Measurements from ENCODE around the gene STX7.
A peak's percentile ranks its signal among the peaks of the same experiment; 100 is the strongest.
"Not testable (repeated sequence)": the region's sequence is repeated elsewhere in the genome, so short reads cannot be mapped to it uniquely, and the experiment has no call there.

Gene STX7, protein sequence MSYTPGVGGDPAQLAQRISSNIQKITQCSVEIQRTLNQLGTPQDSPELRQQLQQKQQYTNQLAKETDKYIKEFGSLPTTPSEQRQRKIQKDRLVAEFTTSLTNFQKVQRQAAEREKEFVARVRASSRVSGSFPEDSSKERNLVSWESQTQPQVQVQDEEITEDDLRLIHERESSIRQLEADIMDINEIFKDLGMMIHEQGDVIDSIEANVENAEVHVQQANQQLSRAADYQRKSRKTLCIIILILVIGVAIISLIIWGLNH

DNA sequence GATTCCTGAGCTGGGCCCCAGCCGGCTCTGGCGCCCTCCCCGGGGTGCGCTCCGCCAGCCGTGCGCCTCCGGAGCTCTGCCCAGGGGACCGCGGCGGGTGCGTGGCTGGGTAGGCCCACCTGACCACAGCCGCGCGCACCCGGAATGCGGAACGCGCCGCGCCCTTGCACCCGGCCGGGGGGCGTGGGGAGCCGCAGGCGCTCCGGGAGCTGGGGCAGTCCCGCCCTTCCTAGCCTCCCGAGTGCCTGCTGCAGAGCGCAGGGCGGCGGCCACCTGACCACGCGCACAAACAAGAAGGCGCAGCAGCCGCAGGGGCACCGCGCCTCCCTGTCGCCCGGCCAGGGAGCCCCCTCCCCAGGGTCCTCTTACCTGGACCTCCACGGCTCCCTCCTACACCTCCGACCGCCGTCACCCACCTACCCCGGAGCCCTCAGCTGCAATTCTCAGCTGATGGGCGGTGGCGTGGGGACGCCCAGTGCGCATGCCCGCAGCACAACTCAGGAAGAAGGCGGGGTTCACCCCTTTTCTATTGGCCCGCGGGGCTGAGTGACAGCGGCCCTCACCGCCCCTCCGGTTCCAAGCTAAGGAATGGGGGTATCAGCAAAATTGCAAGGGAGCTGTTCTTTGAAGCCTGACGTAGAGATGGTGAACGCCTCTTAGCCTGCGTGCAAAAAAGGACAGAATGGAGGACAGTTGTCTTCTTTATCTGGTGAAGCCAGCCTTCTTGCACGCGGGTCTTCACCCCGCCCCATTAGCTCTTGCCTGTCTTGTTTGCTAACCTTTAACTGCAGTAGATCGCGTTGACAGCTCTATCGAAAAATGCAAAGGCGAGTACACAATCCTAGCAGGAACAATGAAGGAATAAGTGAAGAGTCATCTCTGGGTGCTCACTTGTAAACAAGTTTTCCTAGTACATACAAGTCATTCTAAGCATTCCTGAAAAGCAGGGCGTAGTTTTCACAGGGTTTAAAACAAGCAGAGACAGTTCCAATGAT, at the start of gene STX7:
Gene STX7 (minus strand): TSS at position 479 of the 995 bp plus-strand sequence. CDS start 9,586 bp downstream, outside the sequence.
- DNase-seq, result peak; percentile 89

DNA sequence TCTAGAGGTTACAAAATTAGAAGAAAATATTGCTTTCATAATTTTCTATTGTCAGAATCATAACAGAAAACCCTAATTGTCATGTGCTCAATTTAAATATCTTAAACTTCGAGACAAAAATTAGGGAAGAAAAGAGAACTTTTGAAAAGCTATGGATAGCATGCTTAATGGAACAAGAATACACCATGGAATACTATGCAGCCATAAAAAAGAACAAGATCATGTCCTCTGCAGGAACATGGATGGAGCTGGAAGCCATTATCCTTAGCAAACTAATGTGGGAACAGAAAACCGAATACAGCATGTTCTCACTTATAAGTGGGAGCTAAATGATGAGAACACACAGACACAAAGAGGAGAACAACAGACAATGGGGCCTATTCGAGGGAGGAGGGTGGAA, 47.2 kb upstream of the STX7 start:
- not testable (repeated sequence) for DNase-seq

GRCh38 chr6:132552372-132552771, 39.5 kb upstream of the STX7 start, which contains the start of gene TAAR8:
Gene TAAR8, plus strand, starts transcription at chr6:132552672. Its CDS starts 21 bp downstream, at chr6:132552693.
- DNase-seq, result no peak

DNA sequence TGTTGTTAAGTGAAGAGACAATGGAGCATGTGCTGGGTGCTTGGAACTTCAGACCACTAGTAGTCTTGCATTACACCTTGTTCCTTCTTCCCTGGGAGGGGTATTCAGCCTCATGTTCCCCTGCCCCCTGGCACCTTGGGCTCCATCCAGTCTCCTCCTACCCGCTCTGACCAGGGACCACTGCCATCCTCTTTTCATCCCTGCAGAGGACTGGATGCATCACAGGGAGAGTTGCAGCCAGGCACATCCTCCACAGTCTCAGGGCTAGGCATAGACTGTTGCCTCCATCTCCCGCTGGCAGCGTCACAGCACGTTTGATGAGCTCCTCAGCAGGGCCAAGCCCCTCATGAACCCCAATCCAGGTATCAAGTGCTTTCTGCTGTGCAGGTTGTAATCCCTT, 38.3 kb upstream of the STX7 start:
- no peak for DNase-seq

GRCh38 chr6:132548746-132549463, 36.0 kb upstream of the STX7 start:
- no peak for DNase-seq

GRCh38 chr6:132544826-132545225, 31.9 kb upstream of the STX7 start:
- DNase-seq, result no peak

DNA sequence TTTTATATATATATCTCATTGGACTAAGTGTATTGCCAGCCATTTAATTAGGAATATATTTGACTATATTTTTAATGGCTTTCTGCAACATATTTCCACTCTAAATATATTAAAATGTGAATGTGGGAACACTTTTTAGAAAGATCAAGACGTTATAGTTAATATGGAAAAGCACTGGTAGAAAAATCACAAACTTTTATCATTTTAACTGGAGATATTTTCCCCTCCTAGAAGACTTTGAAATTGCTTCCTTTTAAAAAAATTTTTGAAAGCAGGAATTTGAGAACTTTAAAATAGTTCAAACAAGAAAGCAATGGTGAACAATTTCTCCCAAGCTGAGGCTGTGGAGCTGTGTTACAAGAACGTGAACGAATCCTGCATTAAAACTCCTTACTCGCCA, 25.1 kb upstream of the STX7 start, which contains the start of gene TAAR9:
Gene TAAR9 (plus strand): TSS at position 301 of the 400 bp plus-strand sequence. CDS start 13 bp downstream, at position 314.
- no peak for DNase-seq

- no peak for DNase-seq
Observed at GRCh38 chr6:132537145-132537544, 24.2 kb upstream of the STX7 start.

- DNase-seq, result not testable (repeated sequence)
Observed at GRCh38 chr6:132534546-132534945, 21.6 kb upstream of the STX7 start.

DNA sequence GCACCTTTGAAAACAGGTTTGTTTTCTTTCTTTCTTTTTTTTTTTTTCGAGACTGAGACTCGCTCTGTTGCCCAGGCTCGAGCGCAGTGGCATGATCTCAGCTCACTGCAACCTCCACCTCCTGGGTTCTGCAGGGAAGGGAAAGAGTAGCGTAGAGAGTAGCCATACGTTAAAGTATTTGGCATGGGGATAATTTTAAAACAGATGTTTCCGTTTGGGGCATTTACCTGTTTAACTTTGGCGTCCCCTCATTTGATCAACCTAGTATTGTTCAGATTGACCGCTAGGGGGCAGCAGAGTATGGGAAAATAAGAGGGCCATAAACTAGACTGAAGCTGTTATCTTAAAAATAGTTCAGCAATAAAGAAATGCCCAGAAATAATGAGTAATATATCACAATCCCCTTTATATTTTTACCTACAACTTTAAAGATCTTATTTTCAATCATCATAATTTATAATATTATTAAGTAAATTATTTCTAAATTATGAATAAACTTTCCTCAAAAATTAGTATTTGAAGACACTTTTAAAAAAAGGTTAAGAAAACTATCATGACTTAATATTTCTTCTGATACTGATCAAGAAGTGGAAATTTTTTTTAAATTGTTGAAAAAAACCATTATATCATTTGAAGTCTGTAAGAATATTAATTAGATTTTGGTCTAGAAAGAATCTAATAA, 17.5 kb upstream of the STX7 start:
- DNase-seq, result peak; percentile 67

GRCh38 chr6:132527791-132528190, 14.9 kb upstream of the STX7 start:
- DNase-seq, result no peak

DNA sequence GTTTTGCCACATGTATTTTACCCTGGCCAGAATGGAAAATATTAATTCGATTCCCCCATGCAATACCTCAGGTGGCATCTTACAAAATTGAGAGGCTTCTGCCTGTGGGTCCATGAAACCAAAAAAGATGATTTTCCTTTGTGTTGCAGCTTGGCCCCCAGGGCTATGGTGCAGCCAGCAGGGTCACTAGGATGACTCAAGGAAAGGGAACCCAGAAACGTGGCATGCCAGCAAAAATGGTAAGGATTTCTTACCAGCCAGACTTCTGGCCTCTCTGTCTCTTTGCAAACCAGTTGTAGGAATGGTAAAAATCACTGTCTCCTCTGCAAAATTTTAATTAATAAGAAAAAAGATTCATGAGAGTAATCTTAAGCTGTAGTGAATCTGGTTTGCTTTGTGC, 13.5 kb upstream of the STX7 start:
- DNase-seq, result no peak

DNA sequence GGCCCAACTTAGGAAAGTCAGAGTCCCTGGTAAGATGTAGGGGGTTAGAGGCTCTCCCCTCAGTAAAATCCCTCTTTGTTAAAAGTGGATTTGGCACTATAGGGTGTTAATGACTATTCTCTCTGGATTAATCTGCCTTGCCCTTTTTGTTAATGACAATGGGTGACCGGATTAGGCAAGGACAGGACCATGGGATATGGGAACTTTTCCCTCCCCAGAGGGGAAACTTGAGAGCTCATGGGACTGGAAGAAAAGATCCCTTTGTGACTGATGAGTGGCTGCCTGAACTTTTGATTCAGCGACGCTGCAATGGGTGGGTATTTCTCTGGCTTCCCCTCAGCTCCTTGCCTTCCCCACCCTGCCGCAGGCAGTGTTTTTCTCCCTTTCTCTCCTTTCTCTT, 12.9 kb upstream of the STX7 start:
- no peak for DNase-seq

DNA sequence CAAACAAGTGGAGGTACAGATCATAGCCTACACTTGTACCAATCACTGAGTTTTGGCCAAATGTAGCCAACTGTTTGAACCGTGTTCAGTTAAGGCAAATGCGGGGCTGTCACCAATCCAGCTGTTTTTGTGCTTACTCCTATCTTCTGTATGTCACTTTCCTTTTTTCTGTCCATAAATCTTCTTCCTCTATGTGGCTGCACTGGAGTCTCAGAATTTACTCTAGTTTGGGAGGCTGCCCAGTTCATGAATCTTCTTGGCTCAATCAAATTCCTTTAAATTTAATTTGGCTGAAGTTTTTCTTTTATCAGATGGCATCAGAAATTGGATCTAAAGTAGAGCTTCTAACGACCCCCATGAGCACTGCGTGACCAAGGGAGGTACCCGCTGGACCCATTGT, 11.7 kb upstream of the STX7 start:
- no peak for DNase-seq

- DNase-seq, result no peak
Observed at GRCh38 chr6:132520953-132521352, 8.0 kb upstream of the STX7 start.

GRCh38 chr6:132515386-132515785, 2.5 kb upstream of the STX7 start:
- DNase-seq, result no peak

GRCh38 chr6:132513831-132514545, 1.1 kb upstream of the STX7 start:
- no peak for DNase-seq

DNA sequence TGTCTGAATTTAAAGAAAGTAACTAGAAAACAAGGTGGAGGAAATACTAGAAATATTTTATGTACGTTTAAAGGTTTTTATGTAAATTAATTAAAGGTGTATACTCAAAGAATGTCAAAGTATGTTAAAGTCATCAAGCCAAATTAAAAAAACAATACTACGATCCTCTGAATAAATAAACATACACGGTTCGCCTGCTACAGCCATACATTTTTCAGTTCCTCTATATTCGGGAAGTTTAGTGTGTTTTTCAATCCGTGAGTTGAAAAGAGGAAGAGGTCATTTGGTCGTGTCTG, 626 bp downstream of the STX7 start:
- DNase-seq, result no peak

DNA sequence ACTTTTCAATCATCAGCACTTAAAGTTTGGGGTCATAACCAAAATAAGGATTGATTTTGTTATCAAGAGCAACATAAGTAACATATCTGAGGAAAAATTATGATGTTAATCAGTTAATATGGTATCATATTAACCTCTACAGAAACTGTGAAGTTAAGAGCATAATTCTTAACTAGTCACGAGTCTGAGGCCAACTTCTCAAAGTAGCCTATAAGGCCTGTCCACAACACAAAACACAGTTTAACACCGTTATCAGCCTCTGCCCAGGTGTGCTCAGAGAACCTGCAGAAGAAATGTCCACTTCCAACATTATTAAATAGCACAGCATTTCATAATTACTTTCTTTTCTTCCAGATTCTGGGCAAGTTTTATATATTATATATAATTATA, 1.1 kb downstream of the STX7 start:
- DNase-seq, result no peak

GRCh38 chr6:132511210-132511830, 1.6 kb downstream of the STX7 start:
- DNase-seq, result no peak
